WTC11 (cell line): ENCODE results near the gene CD48.

Experiments
- CREM ChIP-seq: sonication (generic); formaldehyde crosslinking; IDR thresholded peaks from 2 replicates; pipeline ENCODE4 v1.8.1; 2022; ENCODE audit warnings: mild to moderate bottlenecking, missing genetic modification reagents, moderate library complexity
- E2F4 ChIP-seq: sonication (generic); formaldehyde crosslinking; IDR thresholded peaks from 2 replicates; pipeline ENCODE4 v1.8.1; 2022; ENCODE audit warnings: low read depth, mild to moderate bottlenecking, moderate library complexity, missing genetic modification reagents, borderline replicate concordance
- EMX1 ChIP-seq: fragments of 250-450 bp; sonication (Bioruptor Pico); IDR thresholded peaks from 2 replicates; pipeline ENCODE4 v1.8.0; 2021; ENCODE audit warnings: mild to moderate bottlenecking
- ESRRA ChIP-seq: sonication (generic); formaldehyde crosslinking; IDR thresholded peaks from 2 replicates; pipeline ENCODE4 v1.8.1; 2022; ENCODE audit warnings: mild to moderate bottlenecking, missing genetic modification reagents, borderline replicate concordance
- IRF2 ChIP-seq: sonication (generic); formaldehyde crosslinking; IDR thresholded peaks from 2 replicates; pipeline ENCODE4 v1.8.0; 2022; ENCODE audit warnings: low read depth, missing genetic modification reagents, borderline replicate concordance
- KAT7 ChIP-seq: sonication (generic); formaldehyde crosslinking; IDR thresholded peaks from 2 replicates; pipeline ENCODE4 v1.8.1; 2023; ENCODE audit warnings: missing genetic modification reagents, mild to moderate bottlenecking, borderline replicate concordance
- MLX ChIP-seq: sonication (generic); formaldehyde crosslinking; IDR thresholded peaks from 2 replicates; pipeline ENCODE4 v1.8.1; 2023; ENCODE audit warnings: mild to moderate bottlenecking, missing genetic modification reagents, moderate library complexity
- SP1 ChIP-seq: sonication (generic); formaldehyde crosslinking; conservative IDR thresholded peaks from 2 replicates; pipeline ENCODE4 v1.8.1; 2022; ENCODE audit warnings: missing genetic modification reagents
- TF ChIP-seq, protein P1 (sequence below): sonication (generic); formaldehyde crosslinking; IDR thresholded peaks from 2 replicates; pipeline ENCODE4 v1.8.0; 2022; ENCODE audit warnings: mild to moderate bottlenecking, missing genetic modification reagents
- TF ChIP-seq, protein P2 (sequence below): sonication (generic); formaldehyde crosslinking; conservative IDR thresholded peaks from 2 replicates; pipeline ENCODE4 v1.8.1; 2023; ENCODE audit warnings: mild to moderate bottlenecking, low read depth, missing genetic modification reagents, moderate library complexity
- TF ChIP-seq, protein P3 (sequence below): fragments of 200-600 bp; IDR thresholded peaks from 2 replicates; pipeline ENCODE4 v1.8.0; 2022; ENCODE audit warnings: antibody characterized with exemption
- TF ChIP-seq, protein P4 (sequence below): sonication (generic); formaldehyde crosslinking; IDR thresholded peaks from 2 replicates; pipeline ENCODE4 v1.8.0; 2022; ENCODE audit warnings: mild to moderate bottlenecking, missing genetic modification reagents
- TF ChIP-seq, protein P5 (sequence below): sonication (generic); formaldehyde crosslinking; IDR thresholded peaks from 2 replicates; pipeline ENCODE4 v1.8.1; 2023; ENCODE audit warnings: mild to moderate bottlenecking, missing genetic modification reagents
- TF ChIP-seq, protein P6 (sequence below): sonication (generic); formaldehyde crosslinking; IDR thresholded peaks from 2 replicates; pipeline ENCODE4 v1.8.1; 2023; ENCODE audit warnings: mild to moderate bottlenecking, missing genetic modification reagents, moderate library complexity

DNA sequence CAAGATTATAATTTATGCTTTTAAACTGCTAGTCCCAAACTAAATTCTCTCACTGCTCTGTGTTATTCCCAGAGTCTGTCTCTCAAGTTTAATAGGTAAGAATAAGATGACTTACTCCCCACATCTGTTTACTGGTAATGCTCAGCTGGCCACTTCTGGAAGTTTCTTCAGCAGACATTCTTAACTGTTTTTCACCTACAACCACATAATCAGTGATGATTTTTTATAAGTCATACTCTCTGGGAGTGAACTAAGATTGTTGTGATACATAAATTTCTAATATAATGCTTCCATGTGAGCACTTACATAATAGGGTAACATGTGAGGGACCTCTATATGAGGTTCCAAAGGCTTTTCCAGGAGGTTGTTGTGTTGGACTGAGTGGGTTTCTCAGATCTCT lies 36.1 kb upstream of the CD48 start:
- no peak for TF ChIP-seq MLX
- TF ChIP-seq, protein P1, sequence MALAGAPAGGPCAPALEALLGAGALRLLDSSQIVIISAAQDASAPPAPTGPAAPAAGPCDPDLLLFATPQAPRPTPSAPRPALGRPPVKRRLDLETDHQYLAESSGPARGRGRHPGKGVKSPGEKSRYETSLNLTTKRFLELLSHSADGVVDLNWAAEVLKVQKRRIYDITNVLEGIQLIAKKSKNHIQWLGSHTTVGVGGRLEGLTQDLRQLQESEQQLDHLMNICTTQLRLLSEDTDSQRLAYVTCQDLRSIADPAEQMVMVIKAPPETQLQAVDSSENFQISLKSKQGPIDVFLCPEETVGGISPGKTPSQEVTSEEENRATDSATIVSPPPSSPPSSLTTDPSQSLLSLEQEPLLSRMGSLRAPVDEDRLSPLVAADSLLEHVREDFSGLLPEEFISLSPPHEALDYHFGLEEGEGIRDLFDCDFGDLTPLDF = no peak
- TF ChIP-seq, protein P2, sequence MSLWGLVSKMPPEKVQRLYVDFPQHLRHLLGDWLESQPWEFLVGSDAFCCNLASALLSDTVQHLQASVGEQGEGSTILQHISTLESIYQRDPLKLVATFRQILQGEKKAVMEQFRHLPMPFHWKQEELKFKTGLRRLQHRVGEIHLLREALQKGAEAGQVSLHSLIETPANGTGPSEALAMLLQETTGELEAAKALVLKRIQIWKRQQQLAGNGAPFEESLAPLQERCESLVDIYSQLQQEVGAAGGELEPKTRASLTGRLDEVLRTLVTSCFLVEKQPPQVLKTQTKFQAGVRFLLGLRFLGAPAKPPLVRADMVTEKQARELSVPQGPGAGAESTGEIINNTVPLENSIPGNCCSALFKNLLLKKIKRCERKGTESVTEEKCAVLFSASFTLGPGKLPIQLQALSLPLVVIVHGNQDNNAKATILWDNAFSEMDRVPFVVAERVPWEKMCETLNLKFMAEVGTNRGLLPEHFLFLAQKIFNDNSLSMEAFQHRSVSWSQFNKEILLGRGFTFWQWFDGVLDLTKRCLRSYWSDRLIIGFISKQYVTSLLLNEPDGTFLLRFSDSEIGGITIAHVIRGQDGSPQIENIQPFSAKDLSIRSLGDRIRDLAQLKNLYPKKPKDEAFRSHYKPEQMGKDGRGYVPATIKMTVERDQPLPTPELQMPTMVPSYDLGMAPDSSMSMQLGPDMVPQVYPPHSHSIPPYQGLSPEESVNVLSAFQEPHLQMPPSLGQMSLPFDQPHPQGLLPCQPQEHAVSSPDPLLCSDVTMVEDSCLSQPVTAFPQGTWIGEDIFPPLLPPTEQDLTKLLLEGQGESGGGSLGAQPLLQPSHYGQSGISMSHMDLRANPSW (CRISPR knock-in tag) = no peak
- TF ChIP-seq, protein P3, sequence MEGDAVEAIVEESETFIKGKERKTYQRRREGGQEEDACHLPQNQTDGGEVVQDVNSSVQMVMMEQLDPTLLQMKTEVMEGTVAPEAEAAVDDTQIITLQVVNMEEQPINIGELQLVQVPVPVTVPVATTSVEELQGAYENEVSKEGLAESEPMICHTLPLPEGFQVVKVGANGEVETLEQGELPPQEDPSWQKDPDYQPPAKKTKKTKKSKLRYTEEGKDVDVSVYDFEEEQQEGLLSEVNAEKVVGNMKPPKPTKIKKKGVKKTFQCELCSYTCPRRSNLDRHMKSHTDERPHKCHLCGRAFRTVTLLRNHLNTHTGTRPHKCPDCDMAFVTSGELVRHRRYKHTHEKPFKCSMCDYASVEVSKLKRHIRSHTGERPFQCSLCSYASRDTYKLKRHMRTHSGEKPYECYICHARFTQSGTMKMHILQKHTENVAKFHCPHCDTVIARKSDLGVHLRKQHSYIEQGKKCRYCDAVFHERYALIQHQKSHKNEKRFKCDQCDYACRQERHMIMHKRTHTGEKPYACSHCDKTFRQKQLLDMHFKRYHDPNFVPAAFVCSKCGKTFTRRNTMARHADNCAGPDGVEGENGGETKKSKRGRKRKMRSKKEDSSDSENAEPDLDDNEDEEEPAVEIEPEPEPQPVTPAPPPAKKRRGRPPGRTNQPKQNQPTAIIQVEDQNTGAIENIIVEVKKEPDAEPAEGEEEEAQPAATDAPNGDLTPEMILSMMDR = no peak
- no peak for TF ChIP-seq EMX1 (CRISPR knock-in tag)
- no peak for TF ChIP-seq SP1 (CRISPR knock-in tag)
- TF ChIP-seq ESRRA (CRISPR knock-in tag) = no peak
- TF ChIP-seq, protein P4, sequence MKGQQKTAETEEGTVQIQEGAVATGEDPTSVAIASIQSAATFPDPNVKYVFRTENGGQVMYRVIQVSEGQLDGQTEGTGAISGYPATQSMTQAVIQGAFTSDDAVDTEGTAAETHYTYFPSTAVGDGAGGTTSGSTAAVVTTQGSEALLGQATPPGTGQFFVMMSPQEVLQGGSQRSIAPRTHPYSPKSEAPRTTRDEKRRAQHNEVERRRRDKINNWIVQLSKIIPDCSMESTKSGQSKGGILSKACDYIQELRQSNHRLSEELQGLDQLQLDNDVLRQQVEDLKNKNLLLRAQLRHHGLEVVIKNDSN = no peak
- TF ChIP-seq CREM (CRISPR knock-in tag) = no peak
- TF ChIP-seq, protein P5, sequence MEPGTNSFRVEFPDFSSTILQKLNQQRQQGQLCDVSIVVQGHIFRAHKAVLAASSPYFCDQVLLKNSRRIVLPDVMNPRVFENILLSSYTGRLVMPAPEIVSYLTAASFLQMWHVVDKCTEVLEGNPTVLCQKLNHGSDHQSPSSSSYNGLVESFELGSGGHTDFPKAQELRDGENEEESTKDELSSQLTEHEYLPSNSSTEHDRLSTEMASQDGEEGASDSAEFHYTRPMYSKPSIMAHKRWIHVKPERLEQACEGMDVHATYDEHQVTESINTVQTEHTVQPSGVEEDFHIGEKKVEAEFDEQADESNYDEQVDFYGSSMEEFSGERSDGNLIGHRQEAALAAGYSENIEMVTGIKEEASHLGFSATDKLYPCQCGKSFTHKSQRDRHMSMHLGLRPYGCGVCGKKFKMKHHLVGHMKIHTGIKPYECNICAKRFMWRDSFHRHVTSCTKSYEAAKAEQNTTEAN (CRISPR knock-in tag) = no peak
- TF ChIP-seq E2F4 = no peak
- TF ChIP-seq IRF2 = no peak
- TF ChIP-seq KAT7 = no peak
- TF ChIP-seq, protein P6, sequence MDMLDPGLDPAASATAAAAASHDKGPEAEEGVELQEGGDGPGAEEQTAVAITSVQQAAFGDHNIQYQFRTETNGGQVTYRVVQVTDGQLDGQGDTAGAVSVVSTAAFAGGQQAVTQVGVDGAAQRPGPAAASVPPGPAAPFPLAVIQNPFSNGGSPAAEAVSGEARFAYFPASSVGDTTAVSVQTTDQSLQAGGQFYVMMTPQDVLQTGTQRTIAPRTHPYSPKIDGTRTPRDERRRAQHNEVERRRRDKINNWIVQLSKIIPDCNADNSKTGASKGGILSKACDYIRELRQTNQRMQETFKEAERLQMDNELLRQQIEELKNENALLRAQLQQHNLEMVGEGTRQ (CRISPR knock-in tag) = no peak
